ENCODE data around the gene CMYA5. TPM values are rescaled to one million over a fixed set of nuclear protein-coding genes. Genes with fewer than 3 reads are reported as not detected.

The CMYA5 gene
- total and polyA plus RNA-seq, 9 of the 15 experiments (the other 6 are each of a cell fraction or from before 2014, with no cell fraction given), result 0.18 to 1.1 (median 0.32) TPM

DNA sequence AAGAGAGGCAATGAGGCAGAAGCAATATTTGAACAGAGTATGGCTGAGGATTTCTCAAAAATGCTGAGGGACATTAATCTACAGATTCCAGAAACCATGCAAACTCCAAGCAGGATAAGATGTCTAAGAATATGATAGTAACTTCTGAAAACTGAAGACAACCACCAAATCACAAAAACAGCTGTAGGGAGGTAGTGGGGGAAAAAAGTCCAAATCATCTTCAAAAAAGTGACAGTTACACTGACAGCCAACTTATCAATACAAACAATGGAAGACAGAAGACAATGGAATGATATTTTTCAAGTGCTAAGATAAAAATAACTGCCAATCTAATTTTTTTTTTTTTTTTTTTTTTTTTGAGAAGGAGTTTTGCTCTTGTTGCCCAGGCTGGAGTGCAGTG, 30.5 kb downstream of the CMYA5 start (continued):
- TF ChIP-seq, protein P1, sequence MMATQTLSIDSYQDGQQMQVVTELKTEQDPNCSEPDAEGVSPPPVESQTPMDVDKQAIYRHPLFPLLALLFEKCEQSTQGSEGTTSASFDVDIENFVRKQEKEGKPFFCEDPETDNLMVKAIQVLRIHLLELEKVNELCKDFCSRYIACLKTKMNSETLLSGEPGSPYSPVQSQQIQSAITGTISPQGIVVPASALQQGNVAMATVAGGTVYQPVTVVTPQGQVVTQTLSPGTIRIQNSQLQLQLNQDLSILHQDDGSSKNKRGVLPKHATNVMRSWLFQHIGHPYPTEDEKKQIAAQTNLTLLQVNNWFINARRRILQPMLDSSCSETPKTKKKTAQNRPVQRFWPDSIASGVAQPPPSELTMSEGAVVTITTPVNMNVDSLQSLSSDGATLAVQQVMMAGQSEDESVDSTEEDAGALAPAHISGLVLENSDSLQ (IDR thresholded peaks at IDR 0.05), result peak; percentile 53
- TF ChIP-seq CBX5 (IDR thresholded peaks at IDR 0.05; ENCODE audit: borderline replicate concordance, low read depth) (peak; percentile 89), MYBL2 (IDR thresholded peaks at IDR 0.05; ENCODE audit: low read depth) (peak; percentile 68), MYBL2 (CRISPR knock-in tag; IDR thresholded peaks at IDR 0.05; ENCODE audit: borderline replicate concordance) (no peak), XRCC3 (IDR thresholded peaks at IDR 0.05) (peak; percentile 78), STAT5A (IDR thresholded peaks at IDR 0.05; ENCODE audit: borderline replicate concordance, low read length) (no peak), TRIM28 (IDR thresholded peaks at IDR 0.05) (peak; percentile 99), MAZ (CRISPR knock-in tag; conservative IDR thresholded peaks at IDR 0.05 in 1 of 2, IDR thresholded peaks at IDR 0.05 in 1 of 2) (0 out of 4 replicates have a peak, but pooled peaks of 1 of the 2 experiments have one; percentile 11), MEIS2 (IDR thresholded peaks at IDR 0.05; ENCODE audit: partially characterized antibody) (peak; percentile 33), ZNF766 (CRISPR knock-in tag; conservative IDR thresholded peaks at IDR 0.05) (no peak), EHMT2 (IDR thresholded peaks at IDR 0.05) (peak; percentile 63), CREB1 (IDR thresholded peaks at IDR 0.05) (no peak), CREB1 (CRISPR knock-in tag; IDR thresholded peaks at IDR 0.05) (no peak)
- TF ChIP-seq, protein P2, sequence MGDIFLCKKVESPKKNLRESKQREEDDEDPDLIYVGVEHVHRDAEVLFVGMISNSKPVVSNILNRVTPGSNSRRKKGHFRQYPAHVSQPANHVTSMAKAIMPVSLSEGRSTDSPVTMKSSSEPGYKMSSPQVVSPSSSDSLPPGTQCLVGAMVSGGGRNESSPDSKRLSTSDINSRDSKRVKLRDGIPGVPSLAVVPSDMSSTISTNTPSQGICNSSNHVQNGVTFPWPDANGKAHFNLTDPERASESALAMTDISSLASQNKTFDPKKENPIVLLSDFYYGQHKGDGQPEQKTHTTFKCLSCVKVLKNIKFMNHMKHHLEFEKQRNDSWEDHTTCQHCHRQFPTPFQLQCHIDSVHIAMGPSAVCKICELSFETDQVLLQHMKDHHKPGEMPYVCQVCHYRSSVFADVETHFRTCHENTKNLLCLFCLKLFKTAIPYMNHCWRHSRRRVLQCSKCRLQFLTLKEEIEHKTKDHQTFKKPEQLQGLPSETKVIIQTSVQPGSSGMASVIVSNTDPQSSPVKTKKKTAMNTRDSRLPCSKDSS (IDR thresholded peaks at IDR 0.05; ENCODE audit: low read depth, partially characterized antibody), result peak; percentile 90

All from K562 (cell line).